Small intestine (tissue), 7 donors: ENCODE measurements around the gene LRRC38. TPM values are rescaled to one million over a fixed set of nuclear protein-coding genes. Genes with fewer than 3 reads are reported as not detected.

Source experiments
- DNase-seq, 2 donors: peaks; one replicate each; pipeline versions ENCODE4 v3.0.0 to v3.0.0-alpha.2; 2013
- FAIRE-seq: peaks from 2 replicates; lab custom pipeline; 2012; peaks lifted over from hg19 to GRCh38; lab: Jason Lieb, UNC
- H3K27ac ChIP-seq, 3 donors: one replicate each; pipeline ENCODE4 v1.5.1; 2013; ENCODE audit warnings: low read length in 2 of 3, mild to moderate bottlenecking in 2 of 3, control low read depth in 1 of 3, inconsistent platforms in 1 of 3, low read depth in 1 of 3, moderate library complexity in 1 of 3
- H3K27me3 ChIP-seq, 3 donors: one replicate each; pipeline ENCODE4 v1.6.1; 2013; ENCODE audit warnings: low read length in 3 of 3, inconsistent platforms in 1 of 3; ENCODE audit not compliant: control insufficient read depth in 3 of 3, insufficient read depth in 3 of 3
- H3K36me3 ChIP-seq, 3 donors: one replicate each; pipeline ENCODE4 v1.6.1; 2013; ENCODE audit warnings: low read length in 3 of 3, inconsistent platforms in 1 of 3, low read depth in 1 of 3, mild to moderate bottlenecking in 1 of 3, moderate library complexity in 1 of 3; ENCODE audit not compliant: control insufficient read depth in 3 of 3, insufficient read depth in 2 of 3
- H3K4me1 ChIP-seq, 3 donors: one replicate each; pipeline ENCODE4 v1.6.1; 2013; ENCODE audit warnings: low read length in 2 of 3, inconsistent platforms in 1 of 3, low read depth in 1 of 3, mild to moderate bottlenecking in 1 of 3, moderate library complexity in 1 of 3; ENCODE audit not compliant: control insufficient read depth in 3 of 3, insufficient read depth in 2 of 3
- H3K4me3 ChIP-seq, 3 donors: one replicate each; pipeline ENCODE4 v1.5.1; 2013; ENCODE audit warnings: low read length in 3 of 3, control low read depth in 1 of 3, inconsistent platforms in 1 of 3, low read depth in 1 of 3, mild to moderate bottlenecking in 1 of 3, moderate library complexity in 1 of 3
- H3K9me3 ChIP-seq, 2 donors: one replicate each; pipeline ENCODE4 v1.6.1; 2013; ENCODE audit warnings: low read depth in 1 of 2, low read length in 1 of 2; ENCODE audit not compliant: control insufficient read depth in 2 of 2, insufficient read depth in 1 of 2
- WGBS, 3 donors: extraction: QIAGEN DNeasy Blood & Tissue Kit; methylation state at CpG; one replicate each; pipeline ENCODE4 v1.1.7; 2013; 5-methylcytosine and 5-hydroxymethylcytosine counted together
- polyA plus RNA-seq, 4 donors: library from polyadenylated mRNA; stranded (reverse) in 3 of 4; unstranded in 1 of 4; fragments of 200-250 nt in 3 of 4; fragments of 120-200 nt in 1 of 4; gene quantifications; one replicate each; pipeline versions ENCODE4 v1.2.1 to v1.2.3, GENCODE V29; 2013
- donor health status: healthy with polysubstance abuse.
- donor health status: control.
- donor health status: control.
- donor health status: Bipolar disorder and iron deficiency.
- donor health status: healthy.

Gene LRRC38
- polyA plus RNA-seq, 4 donors: 0.09 to 0.37 TPM; not detected in 2

- Histone ChIP-seq H3K27me3 (peaks cover 0 to 2% (median 0%) of the 10 kb centered on the region in 3 donors), H3K27ac (no peak overlapping the region), H3K4me3 (no peak overlapping the region), H3K9me3 (no peaks in the 10 kb centered on the region), H3K4me1 (no peaks in the 10 kb centered on the region), H3K36me3 (no peaks in the 10 kb centered on the region)
- 68 to 80% (median 78%) methylated on average over 4 of the region's 4 CpGs for WGBS, 3 donors
- FAIRE-seq: no peak
- no peak for DNase-seq
These were observed 22.8 kb upstream of the LRRC38 start for GRCh38 chr1:13536571-13536970.

- DNase-seq: no peak
- 85 to 90% (median 89%) methylated on average over 6 of the region's 6 CpGs for WGBS, 3 donors
- no peaks in the 10 kb centered on the region for H3K36me3 ChIP-seq
- H3K9me3 ChIP-seq: no peaks in the 10 kb centered on the region
- no peaks in the 10 kb centered on the region for H3K4me1 ChIP-seq
- H3K27me3 ChIP-seq: peaks cover 0 to 2% (median 0%) of the 10 kb centered on the region in 3 donors
- H3K27ac ChIP-seq: no peak overlapping the region
- no peak overlapping the region for H3K4me3 ChIP-seq
- no peak for FAIRE-seq
These were observed 21.4 kb upstream of the LRRC38 start for GRCh38 chr1:13535227-13535626.

- no peak for DNase-seq
- no peaks in the 10 kb centered on the region for H3K4me1 ChIP-seq
- no peak overlapping the region for H3K27ac ChIP-seq
- H3K27me3 ChIP-seq: no peaks in the 10 kb centered on the region
- H3K9me3 ChIP-seq: peaks cover 0 to 3% of the 10 kb centered on the region in 2 donors
- 59 to 76% (median 70%) methylated on average over 6 of the region's 6 CpGs for WGBS, 3 donors
- no peak overlapping the region for H3K4me3 ChIP-seq
- FAIRE-seq: no peak
- no peaks in the 10 kb centered on the region for H3K36me3 ChIP-seq
These were observed 14.5 kb upstream of the LRRC38 start for GRCh38 chr1:13528320-13528719.

GRCh38 chr1:13523780-13524477, 10.1 kb upstream of the LRRC38 start:
- 43 to 53% (median 51%) methylated on average over 8 of the region's 8 CpGs for WGBS, 3 donors
- DNase-seq (no peak), FAIRE-seq (no peak)
- peaks cover 0 to 3% (median 0%) of the 10 kb centered on the region in 3 donors for H3K27me3 ChIP-seq
- no peaks in the 10 kb centered on the region for H3K4me1 ChIP-seq
- no peak overlapping the region for H3K4me3 ChIP-seq
- no peaks in the 10 kb centered on the region for H3K36me3 ChIP-seq
- no peak overlapping the region for H3K27ac ChIP-seq
- H3K9me3 ChIP-seq: peaks cover 0 to 6% of the 10 kb centered on the region in 2 donors

GRCh38 chr1:13520985-13521384, 7.2 kb upstream of the LRRC38 start:
- Histone ChIP-seq H3K27ac (no peak overlapping the region), H3K27me3 (peaks cover 0 to 14% (median 11%) of the 10 kb centered on the region in 3 donors), H3K4me1 (no peaks in the 10 kb centered on the region), H3K4me3 (no peak overlapping the region), H3K36me3 (no peaks in the 10 kb centered on the region), H3K9me3 (peaks cover 0 to 7% of the 10 kb centered on the region in 2 donors)
- DNase-seq (no peak), FAIRE-seq (no peak)
- 87 to 91% (median 88%) methylated on average over 12 of the region's 12 CpGs for WGBS, 3 donors

- no peak overlapping the region for H3K4me3 ChIP-seq
- H3K36me3 ChIP-seq: no peaks in the 10 kb centered on the region
- H3K27ac ChIP-seq: no peak overlapping the region
- H3K4me1 ChIP-seq: no peaks in the 10 kb centered on the region
- DNase-seq: peak in 1 of 2 donors; percentile 5
- H3K9me3 ChIP-seq: peaks cover 0 to 6% of the 10 kb centered on the region in 2 donors
- no peak for FAIRE-seq
- peaks cover 6 to 37% (median 24%) of the 10 kb centered on the region in 3 donors for H3K27me3 ChIP-seq
- WGBS, 3 donors: 21 to 23% (median 23%) methylated on average over 18 of the region's 18 CpGs
These were observed 3.5 kb upstream of the LRRC38 start for GRCh38 chr1:13517193-13517812.

GRCh38 chr1:13516606-13517005, 2.8 kb upstream of the LRRC38 start:
- no peaks in the 10 kb centered on the region for H3K36me3 ChIP-seq
- H3K27me3 ChIP-seq: peaks cover 6 to 43% (median 27%) of the 10 kb centered on the region in 3 donors
- H3K27ac ChIP-seq: no peak overlapping the region
- WGBS, 3 donors: 53 to 66% (median 55%) methylated on average over 10 of the region's 10 CpGs
- H3K4me3 ChIP-seq: no peak overlapping the region
- H3K4me1 ChIP-seq: no peaks in the 10 kb centered on the region
- FAIRE-seq: no peak
- DNase-seq: no peak
- peaks cover 0 to 6% of the 10 kb centered on the region in 2 donors for H3K9me3 ChIP-seq

- H3K4me1 ChIP-seq: no peaks in the 10 kb centered on the region
- peaks cover 0 to 6% of the 10 kb centered on the region in 2 donors for H3K9me3 ChIP-seq
- H3K27me3 ChIP-seq: peaks cover 6 to 46% (median 27%) of the 10 kb centered on the region in 3 donors
- DNase-seq (no peak), FAIRE-seq (no peak)
- WGBS, 3 donors: 41 to 63% (median 53%) methylated on average over 5 of the region's 5 CpGs
- no peaks in the 10 kb centered on the region for H3K36me3 ChIP-seq
- no peak overlapping the region for H3K4me3 ChIP-seq
- no peak overlapping the region for H3K27ac ChIP-seq
These were observed 1.0 kb upstream of the LRRC38 start for GRCh38 chr1:13514821-13515220.
